GM12865 (cell line): ENCODE results near the gene LGR4.

Experiments
- DNase-seq: peaks from one replicate; pipeline ENCODE4 v3.0.0; 2010; ENCODE audit warnings: low read depth
- H3K4me3 ChIP-seq: 2 replicates; pipeline ENCODE4 v1.5.1; 2011; ENCODE audit warnings: mild to moderate bottlenecking, low read depth, low read length, control low read depth
- CTCF ChIP-seq: IDR thresholded peaks from 2 replicates; pipeline ENCODE4 v1.5.1; 2011; ENCODE audit warnings: low read length, control low read depth, low read depth, inconsistent platforms; ENCODE audit not compliant: insufficient read depth; ENCODE audit errors: missing control alignments

Gene LGR4

GRCh38 chr11:27460158-27460978, 12.2 kb downstream of the LGR4 start:
- no peak for TF ChIP-seq CTCF
- no peak overlapping the region for H3K4me3 ChIP-seq
- no peak for DNase-seq

GRCh38 chr11:27459191-27459590, 13.4 kb downstream of the LGR4 start:
- DNase-seq: no peak

DNA sequence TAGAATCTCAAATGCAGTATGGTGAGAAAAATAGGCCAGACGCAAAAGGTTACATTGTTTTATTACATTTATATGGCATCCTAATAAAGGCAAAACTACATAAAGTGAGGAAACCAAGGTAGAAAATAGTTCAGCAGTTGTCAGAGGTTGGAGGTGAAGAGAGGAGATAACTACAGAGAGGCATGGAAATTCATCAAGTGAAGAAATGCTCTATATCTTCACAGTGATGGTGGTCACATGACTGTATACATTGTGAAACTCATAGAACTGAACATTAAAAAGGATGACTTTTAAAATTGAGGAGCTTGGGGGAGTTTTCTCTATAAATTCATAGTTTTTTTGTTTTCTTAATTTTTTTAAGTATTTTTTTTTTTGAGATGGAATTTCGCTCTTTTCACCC, 14.4 kb downstream of the LGR4 start:
- no peak for DNase-seq
- no peak for TF ChIP-seq CTCF
- H3K4me3 ChIP-seq: no peak overlapping the region

More at GRCh38 chr11:27459191-27459590, 13.4 kb downstream of the LGR4 start:
- H3K4me3 ChIP-seq: no peak overlapping the region
- TF ChIP-seq CTCF: no peak

DNA sequence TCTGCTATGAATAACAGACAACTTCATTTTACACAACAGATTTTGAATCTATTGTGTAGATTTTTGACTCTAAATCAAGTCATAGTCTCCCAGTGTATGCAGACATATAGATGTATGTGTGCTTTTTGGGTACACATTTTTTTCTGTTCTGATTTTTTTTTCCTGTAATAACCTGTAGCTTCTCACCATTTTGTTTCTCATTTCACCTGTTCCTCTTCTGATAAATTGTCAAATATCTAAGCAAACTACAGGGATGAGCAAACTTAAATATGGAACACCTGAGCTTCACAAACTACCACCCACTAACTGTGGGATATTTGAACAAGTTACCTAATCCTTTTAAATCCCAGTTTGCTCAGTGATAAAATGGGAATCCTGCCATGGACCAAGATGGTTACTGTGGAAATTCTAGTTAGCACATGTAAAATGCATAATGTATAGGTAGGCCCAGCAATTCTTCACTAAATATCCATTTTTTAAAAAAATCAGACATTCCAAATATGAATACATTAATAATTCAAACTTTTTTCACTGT, 15.7 kb downstream of the LGR4 start:
- TF ChIP-seq CTCF: no peak
- no peak for DNase-seq
- H3K4me3 ChIP-seq: no peak overlapping the region

DNA sequence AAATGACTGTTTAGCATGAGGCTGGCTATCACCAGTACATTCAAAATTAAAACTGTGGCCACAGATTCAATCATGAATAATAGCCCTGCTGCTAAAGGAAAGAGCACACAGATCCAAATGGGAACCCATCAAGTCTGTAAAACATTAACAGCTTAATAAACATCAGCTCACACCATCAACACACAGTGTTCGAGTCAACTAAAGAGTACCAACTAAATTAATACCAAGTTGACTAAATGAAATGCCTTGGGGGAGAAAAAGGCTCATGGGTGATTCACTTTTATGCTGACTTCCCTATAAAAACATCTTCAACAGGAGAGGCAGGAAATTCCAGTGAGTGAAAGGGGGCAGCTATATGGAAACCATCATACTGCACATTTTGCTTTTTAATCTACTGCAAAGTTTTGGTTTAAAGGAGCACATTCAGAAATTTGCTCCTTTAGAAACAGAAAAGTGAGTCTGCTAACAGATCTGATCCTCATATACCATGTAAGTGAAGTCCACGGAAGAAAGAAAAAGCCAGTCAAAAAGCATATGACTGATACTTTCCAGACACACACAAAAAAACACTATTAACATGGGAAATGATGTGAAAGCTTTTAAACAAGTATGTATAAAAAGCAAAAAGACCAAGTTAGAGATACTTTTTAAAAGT, 16.3 kb downstream of the LGR4 start:
- DNase-seq: no peak
- H3K4me3 ChIP-seq: no peak overlapping the region

DNA sequence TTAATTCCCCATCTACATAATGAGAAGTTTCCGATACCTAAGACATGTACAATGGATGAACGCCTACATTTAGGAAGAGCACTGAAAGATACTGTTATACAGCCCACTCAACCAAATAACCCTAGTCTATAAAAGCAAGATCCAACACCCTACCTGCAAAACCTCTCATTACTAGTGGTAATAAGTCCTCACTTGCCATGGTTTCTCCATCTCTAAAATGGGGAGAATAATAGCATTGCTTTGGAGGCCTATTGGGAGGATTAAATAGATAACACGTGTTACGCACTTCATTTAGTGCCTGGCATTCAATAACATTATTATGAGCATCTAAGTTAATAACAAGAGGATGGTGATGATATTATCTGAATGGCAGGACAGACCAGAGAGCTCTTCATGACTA, 16.9 kb downstream of the LGR4 start:
- TF ChIP-seq CTCF: no peak
- DNase-seq: no peak
- no peak overlapping the region for H3K4me3 ChIP-seq

More for the DNA sequence above, 16.3 kb downstream of the LGR4 start:
- no peak for TF ChIP-seq CTCF
